CD14-positive monocyte (primary cell): ENCODE results near the gene AOAH. TPM values are rescaled to one million over a fixed set of nuclear protein-coding genes. Genes with fewer than 3 reads are reported as not detected.
A peak's percentile ranks its signal among the peaks of the same experiment; 100 is the strongest.

Experiments
- DNase-seq, 3 donors: peaks; one replicate each; pipeline ENCODE4 v3.0.0-alpha.2; 2011 to 2022
- H2AFZ ChIP-seq: 2 replicates; pipeline ENCODE4 v1.6.0; 2012; ENCODE audit warnings: mild to moderate bottlenecking, low read depth, low read length, inconsistent platforms; ENCODE audit not compliant: insufficient read depth, poor library complexity, severe bottlenecking
- H3K27ac ChIP-seq, 2 donors: 1 replicate in 1 of 2; 2 replicates in 1 of 2; pipeline ENCODE4 v1.5.1; 2012 to 2013; ENCODE audit warnings: low read length in 2 of 2, control low read depth in 1 of 2, inconsistent platforms in 1 of 2, low read depth in 1 of 2, mild to moderate bottlenecking in 1 of 2
- H3K27me3 ChIP-seq, 2 donors: one replicate each; pipeline versions ENCODE4 v1.6.0 to v1.6.1; 2011 to 2013; ENCODE audit warnings: low read length in 2 of 2; ENCODE audit not compliant: control insufficient read depth in 2 of 2, insufficient read depth in 2 of 2
- H3K36me3 ChIP-seq, 2 donors: replicated peaks in 1 of 2; 1 replicate in 1 of 2; 2 replicates in 1 of 2; pipeline versions ENCODE4 v1.5.1 to v1.6.1; 2012 to 2013; ENCODE audit warnings: low read length in 2 of 2, control low read depth in 1 of 2, inconsistent platforms in 1 of 2, mild to moderate bottlenecking in 1 of 2; ENCODE audit not compliant: insufficient read depth in 2 of 2, control insufficient read depth in 1 of 2
- H3K4me1 ChIP-seq, 2 donors: 1 replicate in 1 of 2; 2 replicates in 1 of 2; pipeline versions ENCODE4 v1.5.1 to v1.6.1; 2012 to 2013; ENCODE audit warnings: low read length in 2 of 2, control low read depth in 1 of 2, inconsistent platforms in 1 of 2, mild to moderate bottlenecking in 1 of 2, moderate library complexity in 1 of 2; ENCODE audit not compliant: insufficient read depth in 2 of 2, control insufficient read depth in 1 of 2
- H3K4me2 ChIP-seq: replicated peaks from 2 replicates; pipeline ENCODE3; 2012; ENCODE audit warnings: low read length, moderate library complexity, mild to moderate bottlenecking; ENCODE audit not compliant: poor library complexity, severe bottlenecking; ENCODE audit errors: extremely low read depth
- H3K4me3 ChIP-seq, 3 experiments: fragments of 200-600 bp in 1 of 3; sonication (generic) in 1 of 3; replicated peaks in 1 of 3; 1 replicate in 2 of 3; 2 replicates in 1 of 3; pipeline ENCODE4 v1.5.1; 2011 to 2013; ENCODE audit warnings: low read length in 3 of 3, mild to moderate bottlenecking in 3 of 3, control low read depth in 2 of 3, low read depth in 2 of 3, inconsistent platforms in 1 of 3, moderate library complexity in 1 of 3
- H3K79me2 ChIP-seq: 2 replicates; pipeline ENCODE4 v1.6.0; 2012; ENCODE audit warnings: mild to moderate bottlenecking, control low read depth, inconsistent platforms, low read length, moderate library complexity; ENCODE audit not compliant: insufficient read depth
- H3K9ac ChIP-seq: 2 replicates; pipeline ENCODE4 v1.6.0; 2017; ENCODE audit warnings: low read length, mild to moderate bottlenecking; ENCODE audit not compliant: insufficient read depth, poor library complexity, severe bottlenecking
- H3K9me3 ChIP-seq, 2 donors: replicated peaks in 1 of 2; 1 replicate in 1 of 2; 2 replicates in 1 of 2; pipeline versions ENCODE4 v1.5.1 to v1.6.1; 2012 to 2013; ENCODE audit warnings: low read length in 2 of 2, control low read depth in 1 of 2; ENCODE audit not compliant: control insufficient read depth in 1 of 2, insufficient read depth in 1 of 2
- H4K20me1 ChIP-seq: 2 replicates; pipeline ENCODE4 v1.6.0; 2012; ENCODE audit warnings: mild to moderate bottlenecking, low read length, control low read depth, moderate library complexity; ENCODE audit not compliant: insufficient read depth
- H3K27ac Mint-ChIP-seq, 7 donors: one replicate each; pipeline ENCODE4 v1.8.0; 2020; ENCODE audit warnings: mild to moderate bottlenecking in 7 of 7, mixed read lengths in 7 of 7, moderate library complexity in 6 of 7, inconsistent platforms in 2 of 7
- H3K27me3 Mint-ChIP-seq, 3 donors: one replicate each; pipeline ENCODE4 v1.8.0; 2021 to 2022; ENCODE audit warnings: low read depth in 3 of 3, mild to moderate bottlenecking in 3 of 3, mixed read lengths in 3 of 3, moderate library complexity in 3 of 3, inconsistent platforms in 1 of 3
- H3K36me3 Mint-ChIP-seq, 2 donors: one replicate each; pipeline ENCODE4 v1.8.0; 2020; ENCODE audit warnings: mixed read lengths in 2 of 2, inconsistent platforms in 1 of 2, mild to moderate bottlenecking in 1 of 2
- H3K4me1 Mint-ChIP-seq: one replicate; pipeline ENCODE4 v1.8.0; 2020; ENCODE audit warnings: mild to moderate bottlenecking, mixed read lengths
- H3K4me3 Mint-ChIP-seq, 2 donors: one replicate each; pipeline ENCODE4 v1.8.0; 2020; ENCODE audit warnings: mild to moderate bottlenecking in 2 of 2, mixed read lengths in 2 of 2, moderate library complexity in 1 of 2
- H3K9me3 Mint-ChIP-seq, 7 donors: one replicate each; pipeline ENCODE4 v1.8.0; 2020 to 2022; ENCODE audit warnings: mixed read lengths in 7 of 7, mild to moderate bottlenecking in 6 of 7, moderate library complexity in 6 of 7, inconsistent platforms in 2 of 7
- WGBS: methylation state at CpG from one replicate; pipeline ENCODE4 v1.1.5; 2013; ENCODE audit warnings: missing lambda C conversion rate; ENCODE audit not compliant: insufficient coverage; 5-methylcytosine and 5-hydroxymethylcytosine counted together
- intact Hi-C, 2 donors: fragments of 100-400 bp; cut with micrococcal nuclease; formaldehyde crosslinking; loops; one replicate each; pipeline versions ENCODE4 v1.15.0 to v1.15.1; 2023
- polyA plus RNA-seq, 3 donors: library from polyadenylated mRNA; depleted of rRNA in 1 of 3; unstranded in 2 of 3; stranded (reverse) in 1 of 3; fragments of 300-500 nt in 2 of 3; fragments of >200 nt in 1 of 3; fragmentation: Illumina TruSeq in 2 of 3; gene quantifications; 1 replicate in 2 of 3; 2 replicates in 1 of 3; pipeline ENCODE4 v1.2.3, GENCODE V29; 2012 to 2021
- TF ChIP-seq, protein P1 (sequence below): fragments of 200-600 bp; IDR thresholded peaks from one replicate; pipeline ENCODE4 v1.8.0; 2022; ENCODE audit warnings: antibody characterized with exemption, mild to moderate bottlenecking

The AOAH gene
- polyA plus RNA-seq, 3 donors: 305 to 467 (median 349) TPM

DNA sequence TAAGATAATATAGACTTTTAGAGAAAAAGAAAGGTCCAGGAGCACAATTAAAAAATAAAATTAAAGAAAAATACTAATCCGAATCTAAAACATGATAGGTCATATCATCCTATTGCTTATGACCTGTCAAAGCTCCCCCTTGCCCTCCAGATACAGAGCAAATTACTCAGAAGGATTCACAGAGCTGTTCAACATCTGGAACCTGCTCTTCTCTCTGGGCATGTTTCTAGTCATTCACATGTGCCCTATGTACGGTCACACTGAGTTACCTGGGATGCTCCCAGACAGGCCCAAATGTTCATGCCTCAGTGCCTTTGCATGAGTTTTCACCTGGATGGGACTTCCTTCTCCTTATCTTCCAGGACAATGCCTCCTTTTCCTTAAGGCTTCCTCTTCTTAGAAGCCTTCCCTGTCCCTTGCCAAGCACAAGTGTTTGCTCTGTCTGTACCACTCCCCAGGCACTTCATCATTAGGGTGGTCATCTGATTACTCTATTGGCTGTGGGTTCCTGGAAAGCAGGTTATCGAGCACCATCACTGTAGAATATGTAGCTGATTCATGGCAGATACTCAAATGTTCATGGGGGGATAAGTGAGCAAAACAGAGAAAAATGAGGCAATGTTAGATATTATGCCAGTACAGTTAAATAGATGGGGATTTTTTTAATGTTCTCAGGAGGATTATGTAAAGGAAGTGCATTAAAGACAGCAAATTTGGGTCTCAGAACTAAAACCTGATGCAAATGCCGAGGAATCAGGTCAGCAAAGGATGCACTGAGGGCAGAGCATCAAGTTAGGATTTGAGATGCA is 12.0 kb upstream of the AOAH start:
- TF ChIP-seq, protein P1, sequence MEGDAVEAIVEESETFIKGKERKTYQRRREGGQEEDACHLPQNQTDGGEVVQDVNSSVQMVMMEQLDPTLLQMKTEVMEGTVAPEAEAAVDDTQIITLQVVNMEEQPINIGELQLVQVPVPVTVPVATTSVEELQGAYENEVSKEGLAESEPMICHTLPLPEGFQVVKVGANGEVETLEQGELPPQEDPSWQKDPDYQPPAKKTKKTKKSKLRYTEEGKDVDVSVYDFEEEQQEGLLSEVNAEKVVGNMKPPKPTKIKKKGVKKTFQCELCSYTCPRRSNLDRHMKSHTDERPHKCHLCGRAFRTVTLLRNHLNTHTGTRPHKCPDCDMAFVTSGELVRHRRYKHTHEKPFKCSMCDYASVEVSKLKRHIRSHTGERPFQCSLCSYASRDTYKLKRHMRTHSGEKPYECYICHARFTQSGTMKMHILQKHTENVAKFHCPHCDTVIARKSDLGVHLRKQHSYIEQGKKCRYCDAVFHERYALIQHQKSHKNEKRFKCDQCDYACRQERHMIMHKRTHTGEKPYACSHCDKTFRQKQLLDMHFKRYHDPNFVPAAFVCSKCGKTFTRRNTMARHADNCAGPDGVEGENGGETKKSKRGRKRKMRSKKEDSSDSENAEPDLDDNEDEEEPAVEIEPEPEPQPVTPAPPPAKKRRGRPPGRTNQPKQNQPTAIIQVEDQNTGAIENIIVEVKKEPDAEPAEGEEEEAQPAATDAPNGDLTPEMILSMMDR: no peak
- Histone ChIP-seq H4K20me1 (no peaks in the 10 kb centered on the region), H3K27ac (peak overlapping the region; percentile 97 to 98), H3K27me3 (no peaks in the 10 kb centered on the region), H3K4me2 (peak overlapping the region; percentile 83), H3K4me1 (peaks cover 63 to 94% of the 10 kb centered on the region in 2 donors), H3K36me3 (no peaks in the 10 kb centered on the region), H3K9ac (peak overlapping the region; percentile 67), H3K9me3 (no peaks in the 10 kb centered on the region), H3K4me3 (peak overlapping the region in 1 of 3 experiments; percentile 81), H3K79me2 (peaks cover 3% of the 10 kb centered on the region), H2AFZ (no peak overlapping the region)
- intact Hi-C loops: loop anchor here (5.0 kb wide), 1 partner anchor 41 kb away; no protein-coding TSS in a partner anchor
- Mint-ChIP-seq H3K9me3 (peaks cover 0 to 4% (median 3%) of the 10 kb centered on the region in 7 donors), H3K27ac (peak overlapping the region; percentile 95 to 100 (median 99)), H3K36me3 (peaks cover 7 to 11% of the 10 kb centered on the region in 2 donors), H3K27me3 (peaks cover 0 to 1% (median 0%) of the 10 kb centered on the region in 3 donors), H3K4me1 (peaks cover 83% of the 10 kb centered on the region), H3K4me3 (peak overlapping the region; percentile 62 to 77)
- 67% methylated on average over 3 of the region's 4 CpGs for WGBS
- peak in 1 of 3 donors; percentile 29 for DNase-seq

- H3K4me3 ChIP-seq: no peak overlapping the region
- no peak overlapping the region for H2AFZ ChIP-seq
- H3K27ac Mint-ChIP-seq: peak overlapping the region; percentile 95 to 100 (median 99)
- H3K36me3 ChIP-seq: no peaks in the 10 kb centered on the region
- peaks cover 0 to 1% (median 0%) of the 10 kb centered on the region in 3 donors for H3K27me3 Mint-ChIP-seq
- H3K9me3 ChIP-seq: no peaks in the 10 kb centered on the region
- no peaks in the 10 kb centered on the region for H4K20me1 ChIP-seq
- H3K27ac ChIP-seq: peak overlapping the region; percentile 97 to 98
- no peak overlapping the region for H3K9ac ChIP-seq
- peaks cover 3% of the 10 kb centered on the region for H3K79me2 ChIP-seq
- no peaks in the 10 kb centered on the region for H3K27me3 ChIP-seq
- TF ChIP-seq, protein P1: no peak
- H3K4me1 ChIP-seq: peaks cover 57 to 83% of the 10 kb centered on the region in 2 donors
- H3K36me3 Mint-ChIP-seq: peaks cover 7 to 10% of the 10 kb centered on the region in 2 donors
- H3K4me3 Mint-ChIP-seq: no peak overlapping the region
- peaks cover 75% of the 10 kb centered on the region for H3K4me1 Mint-ChIP-seq
- H3K9me3 Mint-ChIP-seq: peaks cover 0 to 4% (median 3%) of the 10 kb centered on the region in 7 donors
- intact Hi-C loops: loop anchor here (5.0 kb wide), 1 partner anchor 42 kb away; no protein-coding TSS in a partner anchor
- peak in 2 of 3 donors; percentile 32 to 61 for DNase-seq
- WGBS: no CpG with 5 or more reads among the region's 2 CpGs
- no peak overlapping the region for H3K4me2 ChIP-seq
Measured at GRCh38 chr7:36735172-36735571, 10.9 kb upstream of the AOAH start.
